Rectal smooth muscle tissue (tissue), 1 donor: ENCODE measurements around the gene NF2.

ENCODE experiments used
- H3K27ac ChIP-seq: one replicate; pipeline ENCODE4 v1.7.0; 2013; ENCODE audit warnings: low read depth, low read length, inconsistent platforms
- H3K27me3 ChIP-seq: one replicate; pipeline ENCODE4 v1.7.0; 2013; ENCODE audit warnings: low read length; ENCODE audit not compliant: control insufficient read depth, insufficient read depth
- H3K36me3 ChIP-seq: one replicate; pipeline ENCODE4 v1.7.0; 2013; ENCODE audit warnings: low read length; ENCODE audit not compliant: control insufficient read depth, insufficient read depth
- H3K4me1 ChIP-seq: one replicate; pipeline ENCODE4 v1.7.0; 2013; ENCODE audit warnings: low read length; ENCODE audit not compliant: control insufficient read depth, insufficient read depth
- H3K4me3 ChIP-seq: one replicate; pipeline ENCODE4 v1.7.0; 2013; ENCODE audit warnings: low read length
- H3K9ac ChIP-seq: one replicate; pipeline ENCODE4 v1.7.0; 2013; ENCODE audit warnings: low read length

Gene NF2

DNA sequence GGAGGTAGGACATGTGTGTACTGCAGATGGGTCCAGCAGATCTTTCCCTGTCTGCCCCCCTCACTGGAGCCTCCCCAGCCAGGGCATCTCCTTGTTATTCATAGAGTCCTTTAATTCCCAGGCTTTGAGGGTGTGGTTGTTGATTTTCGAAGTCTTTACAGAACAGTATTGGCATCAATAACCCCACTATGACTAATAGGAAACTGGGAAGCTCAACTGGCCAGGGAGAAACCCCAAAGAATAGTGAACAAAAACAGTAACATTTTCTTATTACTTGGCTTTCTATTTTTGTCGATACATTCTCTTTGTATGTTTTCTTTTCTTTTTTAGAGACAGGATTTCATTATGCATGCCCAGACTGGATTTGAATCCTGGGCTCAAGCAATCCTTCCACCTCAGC is 57.9 kb downstream of the NF2 start:
- no peak overlapping the region for H3K27ac ChIP-seq
- no peaks in the 10 kb centered on the region for H3K27me3 ChIP-seq

DNA sequence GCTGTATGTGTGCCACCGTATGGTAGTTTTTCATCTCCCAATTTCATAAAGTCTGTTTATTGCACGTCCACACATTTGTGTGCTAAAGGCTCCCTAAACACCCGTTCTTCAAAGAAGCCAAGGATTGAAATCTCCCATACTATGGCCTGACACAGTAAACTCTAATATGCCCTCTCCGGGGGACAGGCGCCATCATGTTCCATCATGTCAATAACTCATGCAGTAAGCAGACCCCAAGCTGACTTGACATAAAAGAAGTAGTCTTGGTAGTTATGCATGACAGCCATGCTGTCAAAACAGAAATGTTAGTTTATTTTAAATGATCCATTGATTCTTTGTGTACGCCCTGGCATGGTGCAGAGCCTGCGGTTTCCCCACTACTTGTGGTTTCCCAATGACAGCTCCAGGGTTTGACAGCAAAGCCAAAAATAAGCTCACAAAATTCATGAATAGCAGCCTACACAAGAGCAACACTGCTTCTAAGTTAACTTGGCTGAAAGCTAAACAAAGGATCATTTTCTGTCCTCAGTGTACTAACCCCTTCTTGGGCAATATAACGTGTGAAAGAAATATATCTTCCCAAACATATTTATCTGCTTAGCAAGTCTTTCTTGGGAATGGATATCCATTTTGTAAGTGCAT is 59.9 kb downstream of the NF2 start:
- Histone ChIP-seq H3K36me3 (peaks cover 10% of the 10 kb centered on the region), H3K9ac (no peak overlapping the region), H3K27ac (no peak overlapping the region), H3K4me3 (no peak overlapping the region), H3K4me1 (no peaks in the 10 kb centered on the region), H3K27me3 (no peaks in the 10 kb centered on the region)

More for the DNA sequence above, 57.9 kb downstream of the NF2 start:
- H3K9ac ChIP-seq, result no peak overlapping the region
- no peaks in the 10 kb centered on the region for H3K4me1 ChIP-seq
- H3K36me3 ChIP-seq, result peaks cover 10% of the 10 kb centered on the region
- no peak overlapping the region for H3K4me3 ChIP-seq

DNA sequence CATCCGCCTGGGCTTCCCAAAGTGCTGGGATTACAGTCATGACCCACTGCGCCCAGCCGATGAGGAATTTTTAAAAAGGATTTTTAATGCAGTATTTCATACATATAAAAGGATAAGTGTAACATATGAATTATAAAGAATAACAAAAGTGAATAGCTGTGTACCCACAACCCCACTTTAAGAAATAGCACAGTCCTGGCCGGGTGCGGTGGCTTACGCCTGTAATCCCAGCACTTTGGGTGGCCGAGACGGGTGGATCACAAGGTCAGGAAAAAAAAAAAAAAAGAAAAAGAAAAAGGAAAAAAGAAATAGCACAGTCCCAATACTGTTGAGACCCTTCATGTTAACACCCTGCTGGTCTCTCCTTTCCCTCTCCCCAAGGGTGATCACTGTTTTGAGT is 62.1 kb downstream of the NF2 start:
- Histone ChIP-seq H3K27ac (no peak overlapping the region), H3K27me3 (no peaks in the 10 kb centered on the region), H3K4me3 (no peak overlapping the region), H3K36me3 (peaks cover 17% of the 10 kb centered on the region), H3K4me1 (no peaks in the 10 kb centered on the region), H3K9ac (no peak overlapping the region)

DNA sequence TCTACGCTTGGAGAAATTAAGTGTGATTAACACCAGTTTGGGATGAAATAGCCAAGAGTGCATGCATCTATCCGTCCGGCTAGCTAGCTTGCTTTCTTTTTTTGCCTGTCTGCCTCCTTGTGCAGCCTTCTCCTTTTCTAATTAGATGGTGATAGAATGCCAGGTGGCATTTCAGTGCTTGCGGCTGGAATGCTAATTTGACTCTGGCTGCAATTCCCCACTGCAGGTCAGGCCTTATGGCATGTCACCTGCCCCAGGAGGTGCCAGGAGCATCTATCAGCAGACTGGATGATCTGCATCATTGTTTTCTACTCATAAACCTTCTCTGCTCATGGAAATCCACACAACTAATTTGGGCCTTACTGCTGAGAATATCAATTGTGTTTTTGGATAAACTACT is 65.2 kb downstream of the NF2 start:
- Histone ChIP-seq H3K36me3 (peaks cover 20% of the 10 kb centered on the region), H3K9ac (no peak overlapping the region), H3K4me1 (no peaks in the 10 kb centered on the region), H3K27me3 (no peaks in the 10 kb centered on the region), H3K27ac (no peak overlapping the region), H3K4me3 (no peak overlapping the region)

DNA sequence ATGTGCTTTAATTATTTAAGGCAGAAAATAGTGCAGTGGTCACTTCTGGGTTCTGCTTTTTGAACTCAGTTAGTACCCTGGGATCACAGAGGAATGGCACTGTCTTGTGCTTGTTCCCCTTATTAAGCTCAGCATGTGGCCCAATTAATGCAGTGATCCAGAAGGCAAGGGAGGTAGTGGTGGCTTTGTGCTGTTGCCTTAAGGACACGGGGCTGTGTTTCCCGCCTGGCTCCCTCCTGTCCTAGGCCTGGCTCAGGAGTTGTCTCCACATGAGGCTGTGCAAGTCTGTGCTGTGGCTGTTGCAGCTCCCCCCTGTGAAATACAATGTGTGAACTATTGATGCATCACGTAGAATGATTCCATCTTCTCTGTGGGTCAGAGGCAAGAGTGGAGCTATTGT is 67.2 kb downstream of the NF2 start:
- H3K4me3 ChIP-seq, result no peak overlapping the region
- H3K27me3 ChIP-seq, result no peaks in the 10 kb centered on the region
- H3K36me3 ChIP-seq, result peaks cover 28% of the 10 kb centered on the region
- no peak overlapping the region for H3K27ac ChIP-seq
- H3K4me1 ChIP-seq, result no peaks in the 10 kb centered on the region
- no peak overlapping the region for H3K9ac ChIP-seq

DNA sequence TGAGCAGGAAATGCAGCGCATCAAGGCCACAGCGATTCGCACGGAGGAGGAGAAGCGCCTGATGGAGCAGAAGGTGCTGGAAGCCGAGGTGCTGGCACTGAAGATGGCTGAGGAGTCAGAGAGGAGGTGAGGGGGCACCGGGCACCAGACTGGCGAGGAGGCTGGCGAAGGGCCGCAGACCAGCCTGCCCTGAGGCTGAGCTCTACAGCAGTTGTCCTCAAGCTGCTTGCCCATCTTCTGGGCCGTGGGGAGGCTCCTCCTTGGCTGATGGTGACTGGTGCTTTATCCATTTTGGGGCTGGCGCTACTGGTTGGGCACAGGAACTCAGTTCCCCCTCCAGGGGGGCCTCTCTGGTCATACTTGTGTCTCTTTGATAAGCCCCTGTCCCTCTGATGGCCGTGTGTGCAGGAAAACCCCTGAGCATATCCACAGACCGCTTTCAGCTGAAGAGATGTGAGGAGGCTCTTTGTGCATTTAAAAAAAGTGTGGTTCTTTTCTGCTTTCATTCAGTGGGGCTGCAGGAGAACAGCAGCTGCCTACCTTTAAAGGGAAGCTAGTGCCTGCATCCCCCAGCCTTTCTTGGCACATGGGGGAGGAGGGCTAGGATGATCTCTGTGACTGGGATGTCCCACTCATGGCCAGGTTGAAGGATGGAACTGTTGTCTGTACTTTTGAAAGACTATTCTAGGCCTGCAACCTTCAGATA is 70.1 kb downstream of the NF2 start:
- Histone ChIP-seq H3K9ac (no peak overlapping the region), H3K4me3 (no peak overlapping the region), H3K27me3 (no peaks in the 10 kb centered on the region), H3K36me3 (peaks cover 46% of the 10 kb centered on the region), H3K4me1 (no peaks in the 10 kb centered on the region), H3K27ac (no peak overlapping the region)

DNA sequence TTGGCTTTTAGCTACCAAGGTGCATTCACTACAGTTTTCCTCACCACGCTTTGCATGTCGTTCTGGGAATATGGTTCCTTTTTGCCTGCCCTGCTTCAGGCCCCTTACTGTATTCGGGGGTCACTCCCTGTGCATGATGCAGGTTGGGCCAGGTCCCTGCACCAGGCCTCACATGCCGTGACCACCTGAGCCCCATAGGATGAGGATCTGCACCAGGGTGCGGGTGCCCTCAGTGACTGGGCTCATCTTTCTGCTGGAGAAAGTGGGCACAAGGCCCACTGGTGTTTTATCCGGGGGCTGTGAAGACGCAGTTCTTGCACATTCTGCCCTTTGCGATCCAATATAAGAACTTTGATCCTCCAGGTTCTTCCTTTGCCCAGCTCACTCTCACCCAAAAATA is 70.7 kb downstream of the NF2 start:
- Histone ChIP-seq H3K36me3 (peaks cover 45% of the 10 kb centered on the region), H3K27me3 (no peaks in the 10 kb centered on the region), H3K4me3 (no peak overlapping the region), H3K9ac (no peak overlapping the region), H3K4me1 (no peaks in the 10 kb centered on the region), H3K27ac (no peak overlapping the region)

DNA sequence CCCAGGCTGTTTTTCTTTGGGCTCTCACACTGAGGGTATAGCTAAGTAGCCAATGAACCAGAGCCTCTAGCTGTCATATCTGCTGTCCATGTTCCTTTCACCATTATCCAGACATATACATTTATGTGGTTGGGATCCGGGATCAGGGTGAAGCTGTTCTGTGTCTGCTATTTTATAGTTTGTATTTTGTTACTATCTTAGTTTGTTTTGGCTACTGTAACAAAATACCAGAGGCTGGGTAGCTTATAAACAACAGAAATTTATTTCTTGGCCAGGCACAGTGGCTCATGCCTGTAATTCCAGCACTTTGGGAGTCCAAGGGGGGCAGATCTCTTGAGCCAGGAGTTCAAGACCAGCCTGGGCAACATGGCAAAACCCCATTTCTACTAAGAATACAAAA is 75.9 kb downstream of the NF2 start:
- Histone ChIP-seq H3K4me3 (no peak overlapping the region), H3K36me3 (peaks cover 44% of the 10 kb centered on the region), H3K9ac (no peak overlapping the region)

DNA sequence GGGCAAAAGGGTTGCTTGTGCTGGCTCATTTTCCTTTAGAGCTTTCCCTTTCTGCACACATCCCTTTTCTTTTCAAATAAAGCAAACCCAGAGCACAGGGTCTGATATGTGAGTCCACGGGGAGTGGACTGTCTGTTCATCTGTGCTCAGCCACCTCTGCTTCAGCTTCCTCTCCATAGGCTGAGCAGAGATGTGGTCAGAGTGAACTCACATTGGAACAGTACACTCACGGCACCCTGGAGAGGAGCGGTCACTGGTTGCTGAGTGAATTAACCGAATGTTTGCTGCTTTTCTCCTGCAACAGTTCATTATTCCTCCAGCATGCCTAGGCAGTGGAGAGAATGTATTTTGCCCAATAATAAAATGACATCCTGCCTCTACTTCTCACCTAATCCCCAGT is 80.1 kb downstream of the NF2 start:
- peaks cover 17% of the 10 kb centered on the region for H3K36me3 ChIP-seq
- no peak overlapping the region for H3K9ac ChIP-seq
- H3K4me1 ChIP-seq, result peaks cover 4% of the 10 kb centered on the region
- H3K27ac ChIP-seq, result no peak overlapping the region
- H3K4me3 ChIP-seq, result no peak overlapping the region
- no peaks in the 10 kb centered on the region for H3K27me3 ChIP-seq

More for the DNA sequence above, 75.9 kb downstream of the NF2 start:
- Histone ChIP-seq H3K27me3 (no peaks in the 10 kb centered on the region), H3K27ac (no peak overlapping the region), H3K4me1 (peaks cover 4% of the 10 kb centered on the region)

DNA sequence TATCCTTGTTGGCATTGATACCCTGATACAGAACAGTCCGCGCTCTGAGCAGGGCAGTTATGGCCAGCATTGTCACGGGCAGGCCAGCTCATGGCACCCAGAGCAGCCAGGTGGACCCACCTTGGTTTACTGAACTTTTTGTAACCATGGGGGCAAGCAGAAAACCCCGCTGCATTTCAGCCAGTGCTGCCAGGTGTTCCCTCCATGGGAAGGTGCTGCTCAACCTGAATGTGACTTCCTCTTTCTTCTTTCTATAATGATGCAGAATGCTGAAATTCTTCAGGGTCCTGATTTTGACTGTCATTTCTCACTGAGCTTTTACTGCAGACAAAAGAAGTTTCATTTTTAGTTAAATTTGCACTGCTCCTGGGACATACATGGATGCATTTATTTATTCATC is 80.8 kb downstream of the NF2 start:
- Histone ChIP-seq H3K36me3 (peaks cover 14% of the 10 kb centered on the region), H3K9ac (no peak overlapping the region), H3K27ac (no peak overlapping the region), H3K4me3 (no peak overlapping the region), H3K27me3 (no peaks in the 10 kb centered on the region), H3K4me1 (peaks cover 4% of the 10 kb centered on the region)

DNA sequence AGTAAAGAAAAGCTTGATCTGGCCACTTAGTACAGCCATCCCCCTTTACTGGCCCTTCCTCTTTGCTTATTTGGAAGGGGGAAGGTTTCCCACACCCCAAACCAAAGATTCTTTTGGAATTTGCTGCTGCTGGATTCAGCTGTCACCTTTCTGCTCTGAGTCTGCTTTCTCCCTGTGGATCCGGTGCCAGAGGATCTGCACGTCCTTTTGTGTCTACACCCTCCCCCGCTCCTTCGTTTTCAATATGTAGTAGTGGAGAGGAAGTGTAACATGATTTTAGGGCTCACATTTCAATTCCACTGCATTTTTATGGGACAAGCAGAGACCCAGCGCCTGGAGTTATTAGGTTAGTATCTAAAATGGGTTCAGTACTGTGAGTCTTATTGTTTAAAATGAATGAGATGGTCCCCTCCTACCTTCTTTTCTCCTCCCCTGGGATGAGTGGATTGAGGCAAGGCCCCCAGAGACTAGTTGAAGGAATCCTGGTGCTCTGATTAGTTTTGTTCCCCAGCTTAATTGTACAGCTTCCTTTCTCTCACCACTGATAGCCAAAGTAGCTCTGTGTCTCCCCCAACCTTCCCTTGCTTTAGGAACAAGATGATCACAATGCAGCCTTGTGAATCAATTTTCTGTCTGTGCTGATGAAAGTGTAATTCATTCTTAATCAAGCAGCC is 85.9 kb downstream of the NF2 start:
- Histone ChIP-seq H3K4me1 (peaks cover 4% of the 10 kb centered on the region), H3K27me3 (no peaks in the 10 kb centered on the region), H3K9ac (no peak overlapping the region), H3K36me3 (peaks cover 14% of the 10 kb centered on the region), H3K27ac (no peak overlapping the region), H3K4me3 (no peak overlapping the region)

DNA sequence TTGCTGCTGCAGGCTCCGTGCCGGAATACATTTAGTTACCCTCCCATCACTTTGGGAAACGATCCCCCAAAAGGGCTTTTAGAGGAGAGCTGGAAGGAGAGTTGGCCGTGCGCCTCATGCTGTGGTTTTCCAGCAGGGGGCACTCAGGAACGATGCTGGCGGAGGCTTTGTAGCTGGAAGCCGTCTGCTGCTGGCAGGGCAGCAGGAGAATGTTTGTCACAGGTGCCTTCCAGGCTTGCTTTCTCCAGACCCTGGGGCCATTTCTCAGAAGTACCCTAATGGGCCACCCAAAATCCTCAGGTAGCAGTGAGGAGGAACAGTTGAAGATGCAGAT is 86.4 kb downstream of the NF2 start:
- Histone ChIP-seq H3K9ac (no peak overlapping the region), H3K27ac (no peak overlapping the region), H3K36me3 (peaks cover 14% of the 10 kb centered on the region), H3K4me3 (no peak overlapping the region), H3K4me1 (peaks cover 4% of the 10 kb centered on the region), H3K27me3 (no peaks in the 10 kb centered on the region)

DNA sequence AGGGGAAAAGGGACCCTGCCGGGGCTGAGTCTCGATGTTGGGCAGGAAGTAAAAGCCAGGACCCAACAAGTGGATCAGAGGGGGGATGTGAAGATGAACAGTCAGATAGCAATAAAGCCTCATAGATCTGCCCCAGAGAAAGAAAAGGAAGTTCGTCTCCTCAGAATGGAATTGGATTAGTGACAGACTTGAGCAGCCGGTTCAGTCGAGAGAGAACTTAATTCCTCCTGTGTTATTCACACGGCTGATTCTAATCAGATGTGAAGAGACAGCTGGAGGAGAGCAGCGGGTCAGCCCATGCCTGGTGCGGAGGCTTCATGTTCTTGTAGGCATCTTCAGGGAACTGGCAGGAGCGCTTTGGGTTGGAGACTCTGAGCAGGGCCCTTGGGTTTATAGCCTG is 87.0 kb downstream of the NF2 start:
- Histone ChIP-seq H3K27ac (no peak overlapping the region), H3K27me3 (no peaks in the 10 kb centered on the region), H3K4me1 (peaks cover 4% of the 10 kb centered on the region), H3K36me3 (peaks cover 14% of the 10 kb centered on the region), H3K4me3 (no peak overlapping the region), H3K9ac (no peak overlapping the region)
